ENCODE measurements around the gene STAM2. TPM values are rescaled to one million over a fixed set of nuclear protein-coding genes. Genes with fewer than 3 reads are reported as not detected.
A peak's percentile ranks its signal among the peaks of the same experiment; 100 is the strongest.
"Not testable (repeated sequence)": the region's sequence is repeated elsewhere in the genome, so short reads cannot be mapped to it uniquely, and the experiment has no call there.

The STAM2 gene
- polyA plus RNA-seq = 10 to 100 TPM in 1 of 3 donors, 1 to 10 TPM in 2; 7.1 to 22.7 (median 7.6) TPM

DNA sequence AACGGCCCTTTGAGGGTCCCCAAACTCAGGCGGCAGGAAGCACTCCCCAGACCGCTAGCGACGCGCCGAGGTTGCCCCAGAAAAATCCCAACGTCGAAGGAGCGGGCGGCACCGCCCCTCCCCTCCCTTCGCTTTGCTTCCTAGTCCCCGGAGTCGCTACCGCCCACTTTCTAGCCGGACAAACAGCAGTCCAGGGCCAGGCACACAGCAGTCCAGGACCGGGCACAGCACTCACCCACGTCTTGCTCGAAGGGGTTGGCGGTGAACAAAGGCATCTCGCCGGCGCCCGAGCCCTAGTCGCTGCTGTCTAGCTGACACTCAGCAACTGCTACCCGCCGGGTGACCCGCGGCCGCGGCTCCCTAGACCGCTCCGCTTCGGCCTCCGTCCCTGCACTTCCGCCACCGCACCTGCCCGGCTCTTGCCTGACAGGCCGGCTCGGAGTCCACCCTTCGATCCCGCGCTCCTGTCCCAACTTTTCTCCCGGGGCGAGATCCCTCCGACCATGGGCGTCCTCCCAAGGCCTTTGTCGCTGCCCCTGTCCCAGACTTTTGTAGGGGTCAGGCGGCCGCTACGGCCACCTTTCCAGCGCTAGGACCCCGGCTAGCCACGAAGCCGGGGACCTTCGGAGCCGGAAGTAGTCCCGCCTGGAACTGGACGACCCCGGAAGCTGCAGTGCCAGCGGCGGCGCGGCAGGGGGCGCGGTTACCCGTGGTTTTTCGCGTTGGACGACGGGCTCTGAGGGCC lies at the start of gene STAM2:
STAM2 (minus strand) TSS at position 396 of the 745 bp plus-strand sequence; CDS start at position 275, 121 bp downstream.
- 0 to 1% (median 0%) methylated on average over 65 to 72 of the region's 72 CpGs for WGBS, 3 donors
- peak within 1 kb of the TSS; percentile 38 for H3K27ac ChIP-seq (ENCODE audit: low read depth, low read length)

- no peak overlapping the region for H3K27ac ChIP-seq (ENCODE audit: low read depth, low read length)
- WGBS, 3 donors = 42 to 74% (median 52%) methylated on average over 2 of the region's 2 CpGs
Measured at GRCh38 chr2:152223977-152224376, 48.4 kb upstream of the STAM2 start.

DNA sequence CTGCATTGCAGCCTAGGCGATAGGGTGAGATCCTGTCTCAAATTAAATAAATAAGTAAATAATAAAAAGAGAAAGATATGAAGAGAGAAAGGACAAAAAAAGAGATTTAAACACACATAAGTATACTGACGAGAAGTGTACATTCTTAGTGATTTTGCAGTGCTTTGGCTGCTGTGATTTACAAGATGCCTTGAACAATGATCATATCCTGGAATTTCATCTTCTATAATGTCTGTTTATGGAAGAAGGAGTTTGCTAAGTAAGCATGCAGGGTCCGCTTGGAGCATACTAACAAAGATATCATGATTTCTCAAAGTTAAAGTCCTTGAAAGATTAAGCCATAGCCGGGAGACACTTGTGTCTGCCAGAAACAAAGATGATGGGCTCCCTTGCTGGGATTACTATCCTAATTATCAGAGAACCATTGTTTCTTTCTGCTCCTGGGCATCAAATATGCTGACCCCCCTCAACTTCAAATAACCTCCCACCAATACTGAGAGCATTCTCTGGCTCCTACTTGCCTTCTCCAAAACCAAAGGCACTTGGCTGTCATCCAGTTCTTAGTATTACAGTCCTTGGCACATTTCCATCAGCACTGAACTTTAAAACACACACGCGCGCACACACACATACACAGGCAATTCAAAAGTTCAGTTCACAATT lies 47.5 kb upstream of the STAM2 start:
- no peak overlapping the region for H3K27ac ChIP-seq (ENCODE audit: low read depth, low read length)
- 29 to 39% (median 37%) methylated on average over 7 of the region's 7 CpGs for WGBS, 3 donors

DNA sequence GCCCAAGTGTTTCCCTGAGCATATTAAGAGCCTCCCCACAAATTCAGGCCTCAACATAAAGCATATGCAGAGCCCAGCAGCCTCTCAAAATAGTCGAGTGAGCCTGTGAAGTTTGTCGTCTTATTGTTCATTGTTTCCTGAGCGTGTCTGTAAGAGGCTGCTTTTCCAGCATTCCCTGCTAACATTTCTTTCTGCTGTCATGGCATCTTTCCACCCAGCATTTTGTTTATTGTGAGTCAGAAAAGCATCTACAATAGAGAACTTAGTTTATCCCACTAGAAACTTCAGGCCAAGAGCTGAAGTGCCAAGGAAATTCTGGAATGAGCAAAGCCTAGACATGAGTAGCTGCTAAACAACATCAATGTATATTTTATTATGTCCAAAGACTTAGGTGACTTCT lies 46.3 kb upstream of the STAM2 start:
- no peak overlapping the region for H3K27ac ChIP-seq (ENCODE audit: low read depth, low read length)
- 56 to 79% (median 68%) methylated on average over 3 of the region's 3 CpGs for WGBS, 3 donors

- 85 to 92% (median 88%) methylated on average over 4 of the region's 4 CpGs for WGBS, 3 donors
- H3K27ac ChIP-seq (ENCODE audit: low read depth, low read length) = no peak overlapping the region
Measured at GRCh38 chr2:152219077-152219828, 43.7 kb upstream of the STAM2 start.

- no peak overlapping the region for H3K27ac ChIP-seq (ENCODE audit: low read depth, low read length)
- 89 to 94% (median 91%) methylated on average over 2 of the region's 2 CpGs for WGBS, 3 donors
Measured at GRCh38 chr2:152201466-152201830, 25.9 kb upstream of the STAM2 start.

- no peak overlapping the region for H3K27ac ChIP-seq (ENCODE audit: low read depth, low read length)
- WGBS, 3 donors = 55 to 58% (median 57%) methylated on average over 9 of the region's 9 CpGs
Measured at GRCh38 chr2:152200565-152201465, 25.3 kb upstream of the STAM2 start.

GRCh38 chr2:152200101-152200500 lies 24.5 kb upstream of the STAM2 start:
- H3K27ac ChIP-seq (ENCODE audit: low read depth, low read length) = no peak overlapping the region
- WGBS, 3 donors = 77 to 80% (median 80%) methylated on average over 4 of the region's 4 CpGs

DNA sequence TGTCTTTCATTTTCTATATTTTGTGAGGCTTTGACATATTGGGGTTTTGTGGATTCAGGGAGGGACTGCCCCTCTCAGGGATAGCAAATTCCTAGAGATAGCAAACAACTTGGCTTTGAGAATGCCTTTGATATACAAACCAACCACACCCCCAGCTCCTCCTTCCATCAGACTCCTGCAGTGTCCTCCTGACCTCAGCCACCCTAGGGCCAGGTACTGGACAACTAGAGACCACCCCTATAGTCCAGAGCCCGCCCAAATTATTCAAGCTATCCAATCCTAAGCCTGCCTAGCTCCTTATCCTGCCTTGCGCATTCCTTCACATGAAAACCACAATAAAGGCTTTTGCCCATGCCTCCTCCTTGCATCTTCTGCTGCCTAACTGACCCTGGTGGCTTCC lies 22.9 kb upstream of the STAM2 start:
- no peak overlapping the region for H3K27ac ChIP-seq (ENCODE audit: low read depth, low read length)
- WGBS, 3 donors = 95 to 98% (median 95%) methylated on average over 2 of the region's 2 CpGs

DNA sequence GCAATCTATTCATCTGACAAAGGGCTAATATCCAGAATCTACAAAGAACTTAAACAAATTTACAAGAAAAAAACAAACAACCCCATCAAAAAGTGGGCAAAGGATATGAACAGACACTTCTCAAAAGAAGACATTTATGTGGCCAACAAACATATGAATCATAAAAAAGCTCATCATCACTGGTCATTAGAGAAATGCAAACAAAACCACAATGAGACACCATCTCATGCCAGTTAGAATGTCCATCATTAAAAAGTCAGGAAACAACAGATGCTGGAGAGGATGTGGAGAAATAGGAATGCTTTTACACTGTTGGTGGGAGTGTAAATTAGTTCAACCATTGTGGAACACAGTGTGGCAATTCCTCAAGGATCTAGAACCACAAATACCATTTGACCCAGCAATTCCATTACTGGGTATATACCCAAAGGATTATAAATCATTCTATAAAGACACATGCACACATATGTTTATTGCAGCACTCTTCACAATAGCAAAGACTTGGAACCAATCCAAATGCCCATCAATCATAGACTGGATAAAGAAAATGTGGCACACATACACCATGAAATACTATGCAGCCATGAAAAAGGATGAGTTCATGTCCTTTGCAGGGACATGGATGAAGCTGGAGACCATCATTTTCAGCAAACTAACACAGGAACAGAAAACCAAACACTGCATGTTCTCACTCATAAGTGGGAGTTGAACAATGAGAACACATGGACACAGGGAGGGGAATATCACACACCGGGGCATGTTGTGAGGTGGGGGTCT lies 22.1 kb upstream of the STAM2 start:
- WGBS, 3 donors = 0% methylated on average over 1 of the region's 1 CpG
- H3K27ac ChIP-seq (ENCODE audit: low read depth, low read length) = not testable (repeated sequence)

DNA sequence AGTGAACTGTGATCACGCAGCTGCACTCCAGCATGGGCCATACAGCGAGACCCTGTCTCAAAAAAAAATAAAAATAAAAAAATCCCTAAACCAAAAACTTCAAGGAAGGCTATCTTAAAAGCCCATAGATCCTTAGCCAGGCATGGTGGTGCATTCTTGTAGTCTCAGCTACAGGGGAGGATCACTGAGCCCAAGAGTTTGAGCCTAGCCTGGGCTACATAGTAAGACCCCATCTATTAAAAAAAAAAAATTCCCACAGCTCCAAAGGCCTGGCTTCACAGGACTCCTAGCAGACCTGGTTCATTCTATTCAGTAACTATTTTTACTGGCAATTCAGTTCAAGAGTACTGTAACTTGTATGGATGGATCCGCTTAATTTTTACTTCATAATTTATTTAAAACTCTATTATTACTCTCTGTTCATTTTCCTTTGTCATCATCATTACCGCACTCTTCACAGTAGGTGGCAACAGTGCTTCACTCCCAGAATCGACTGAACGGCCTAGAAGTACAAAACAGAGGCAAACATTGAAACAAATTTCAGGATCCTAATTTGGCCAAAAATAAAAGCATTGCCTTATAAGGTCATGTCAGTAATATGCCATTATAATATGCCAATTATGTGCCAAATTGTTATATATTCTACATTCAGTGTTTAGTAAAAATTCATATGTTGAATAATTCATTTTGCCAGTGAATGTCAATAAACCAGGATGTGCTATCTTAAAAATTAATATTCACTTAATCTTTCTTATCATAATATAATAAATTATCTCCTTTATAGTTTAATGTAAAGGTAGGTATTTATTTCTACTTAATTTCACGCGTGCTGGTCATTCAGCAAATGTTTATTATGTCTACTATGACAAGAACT lies 14.3 kb upstream of the STAM2 start:
- 42 to 44% (median 43%) methylated on average over 8 of the region's 8 CpGs for WGBS, 3 donors
- H3K27ac ChIP-seq (ENCODE audit: low read depth, low read length) = no peak overlapping the region

DNA sequence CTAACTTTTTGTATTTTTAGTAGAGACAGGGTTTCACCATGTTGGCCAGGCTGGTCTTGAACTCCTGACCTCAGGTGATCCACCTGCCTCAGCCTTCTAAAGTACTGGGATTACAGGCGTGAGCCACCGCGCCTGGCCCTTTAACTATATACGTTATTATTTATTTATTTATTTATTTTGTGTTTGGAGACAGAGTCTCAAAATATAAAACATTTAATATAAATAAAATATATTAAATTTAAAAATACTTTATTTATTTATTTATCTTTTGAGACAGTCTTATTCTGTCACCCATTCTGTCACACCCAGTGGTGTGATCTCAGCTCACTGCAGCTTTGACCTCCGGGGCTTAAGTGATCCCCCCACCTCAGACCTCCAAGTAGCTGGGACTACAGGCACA lies 11.2 kb upstream of the STAM2 start:
- WGBS, 3 donors = 86 to 95% (median 92%) methylated on average over 5 of the region's 5 CpGs
- not testable (repeated sequence) for H3K27ac ChIP-seq (ENCODE audit: low read depth, low read length)

GRCh38 chr2:152186262-152186661 lies 10.7 kb upstream of the STAM2 start:
- H3K27ac ChIP-seq (ENCODE audit: low read depth, low read length) = no peak overlapping the region
- 87 to 94% (median 88%) methylated on average over 3 of the region's 3 CpGs for WGBS, 3 donors

GRCh38 chr2:152183401-152184073 lies 8.0 kb upstream of the STAM2 start:
- H3K27ac ChIP-seq (ENCODE audit: low read depth, low read length) = no peak overlapping the region
- WGBS, 3 donors = 0% methylated on average over 1 of the region's 1 CpG

DNA sequence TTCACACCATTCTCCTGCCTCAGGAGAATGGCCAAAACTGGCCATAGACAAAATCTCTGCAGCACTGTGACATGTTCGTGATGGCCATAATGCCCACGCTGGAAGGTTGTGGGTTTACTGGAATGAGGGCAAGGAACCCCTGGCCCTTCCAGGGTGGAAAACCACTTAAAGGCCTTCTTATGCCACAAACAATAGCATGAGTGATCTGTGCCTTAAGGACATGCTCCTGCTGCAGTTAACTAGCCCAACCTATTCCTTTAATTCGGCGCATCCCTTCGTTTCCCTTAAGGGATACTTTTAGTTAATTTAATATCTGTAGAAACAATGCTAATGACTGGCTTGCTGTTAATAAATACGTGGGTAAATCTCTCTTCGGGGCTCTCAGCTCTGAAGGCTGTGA lies 2.1 kb upstream of the STAM2 start:
- not testable (repeated sequence) for H3K27ac ChIP-seq (ENCODE audit: low read depth, low read length)
- WGBS, 3 donors = 97 to 98% (median 98%) methylated on average over 5 of the region's 7 CpGs

GRCh38 chr2:152176113-152176714 lies 651 bp upstream of the STAM2 start:
- 3 to 4% (median 4%) methylated on average over 29 of the region's 29 CpGs for WGBS, 3 donors
- H3K27ac ChIP-seq (ENCODE audit: low read depth, low read length) = peak overlapping the region; percentile 38

Data from adipose tissue (tissue), 3 donors.